B cell (primary cell): ENCODE measurements around the gene BMAL2. TPM values are rescaled to one million over a fixed set of nuclear protein-coding genes. Genes with fewer than 3 reads are reported as not detected.

Source experiments
- ATAC-seq: fragments of 200-7000 bp; cut with Tn5 transposase; one replicate; pipeline ENCODE4 v1.10.0; 2021; ENCODE audit warnings: low read depth, mild to moderate bottlenecking, moderate number of reproducible peaks, moderate library complexity
- CTCF ChIA-PET: fragments of 350-600 bp; sonication (Branson Sonifier 250); formaldehyde crosslinking; loops from one replicate; lab custom pipeline; 2021; ENCODE audit warnings: antibody characterized with exemption, inconsistent platforms; lab: Charles Lee
- POLR2A ChIA-PET: fragments of 350-600 bp; sonication (Branson Sonifier 250); formaldehyde crosslinking; loops from one replicate; lab custom pipeline; 2021; ENCODE audit warnings: antibody characterized with exemption; lab: Charles Lee
- DNase-seq: peaks from one replicate; pipeline ENCODE4 v3.0.0; 2013
- H2AFZ ChIP-seq: 2 replicates; pipeline ENCODE4 v1.6.1; 2012; ENCODE audit warnings: mild to moderate bottlenecking, low read depth, low read length; ENCODE audit not compliant: insufficient read depth, poor library complexity, severe bottlenecking
- H3K27ac ChIP-seq, 2 donors: 1 replicate in 1 of 2; 2 replicates in 1 of 2; pipeline ENCODE4 v1.5.1; 2012 to 2013; ENCODE audit warnings: low read length in 2 of 2, mild to moderate bottlenecking in 2 of 2, moderate library complexity in 1 of 2
- H3K27me3 ChIP-seq, 4 experiments: fragments of 200-600 bp in 1 of 4; sonication (generic) in 1 of 4; replicated peaks in 1 of 4; 1 replicate in 2 of 4; 2 replicates in 2 of 4; pipeline versions ENCODE4 v1.6.1 to v1.7.0; 2013 to 2016; ENCODE audit warnings: low read length in 3 of 4, mild to moderate bottlenecking in 2 of 4, mixed read lengths in 1 of 4, moderate library complexity in 1 of 4; ENCODE audit not compliant: insufficient read depth in 4 of 4, control insufficient read depth in 3 of 4; ENCODE audit errors: control extremely low read depth in 1 of 4
- H3K36me3 ChIP-seq, 2 experiments: replicated peaks in 1 of 2; 1 replicate in 1 of 2; 2 replicates in 1 of 2; pipeline versions ENCODE4 v1.6.1 to v1.7.1; 2013; ENCODE audit warnings: low read length in 1 of 2; ENCODE audit not compliant: insufficient read depth in 2 of 2, control insufficient read depth in 1 of 2; ENCODE audit errors: control extremely low read depth in 1 of 2, extremely low read depth in 1 of 2
- H3K4me1 ChIP-seq, 2 donors: fragments of 200-600 bp in 1 of 2; sonication (generic) in 1 of 2; 1 replicate in 1 of 2; 2 replicates in 1 of 2; pipeline versions ENCODE4 v1.5.1 to v1.6.1; 2013 to 2017; ENCODE audit warnings: low read length in 2 of 2; ENCODE audit not compliant: control insufficient read depth in 2 of 2, insufficient read depth in 2 of 2
- H3K4me2 ChIP-seq: replicated peaks from 2 replicates; pipeline ENCODE3; 2012; ENCODE audit warnings: mild to moderate bottlenecking, low read depth, low read length; ENCODE audit not compliant: poor library complexity, severe bottlenecking
- H3K4me3 ChIP-seq, 5 experiments: fragments of 200-600 bp in 1 of 5; sonication (generic) in 1 of 5; 1 replicate in 3 of 5; 2 replicates in 2 of 5; pipeline versions ENCODE4 v1.5.1 to v1.7.0; 2011 to 2016; ENCODE audit warnings: low read length in 4 of 5, mild to moderate bottlenecking in 4 of 5, low read depth in 2 of 5, control low read depth in 1 of 5, moderate library complexity in 1 of 5; ENCODE audit not compliant: insufficient read depth in 1 of 5; ENCODE audit errors: control extremely low read depth in 1 of 5, extremely low read depth in 1 of 5
- H3K79me2 ChIP-seq: fragments of 200-600 bp; sonication (generic); one replicate; pipeline ENCODE4 v1.6.0; 2016; ENCODE audit warnings: low read length; ENCODE audit not compliant: control insufficient read depth, insufficient read depth
- H3K9ac ChIP-seq: fragments of 200-600 bp; sonication (generic); 2 replicates; pipeline ENCODE4 v1.6.1; 2017; ENCODE audit warnings: mild to moderate bottlenecking, low read length, moderate library complexity
- H3K9me3 ChIP-seq, 3 donors: one replicate each; pipeline versions ENCODE4 v1.6.1 to v1.7.1; 2013; ENCODE audit warnings: low read length in 2 of 3; ENCODE audit not compliant: control insufficient read depth in 2 of 3, insufficient read depth in 1 of 3; ENCODE audit errors: control extremely low read depth in 1 of 3
- H4K20me1 ChIP-seq: 2 replicates; pipeline ENCODE4 v1.6.0; 2012; ENCODE audit warnings: mild to moderate bottlenecking, low read length; ENCODE audit not compliant: insufficient read depth, control insufficient read depth, poor library complexity, severe bottlenecking
- H3K27ac Mint-ChIP-seq: one replicate; pipeline ENCODE4 v1.8.0; 2021; ENCODE audit warnings: mixed read lengths
- H3K27me3 Mint-ChIP-seq: one replicate; pipeline ENCODE4 v1.8.0; 2021; ENCODE audit warnings: mixed read lengths
- H3K4me1 Mint-ChIP-seq: one replicate; pipeline ENCODE4 v1.8.0; 2021; ENCODE audit warnings: mixed read lengths
- H3K4me3 Mint-ChIP-seq: one replicate; pipeline ENCODE4 v1.8.0; 2021; ENCODE audit warnings: mixed read lengths
- H3K9me3 Mint-ChIP-seq: one replicate; pipeline ENCODE4 v1.8.0; 2022; ENCODE audit warnings: mixed read lengths; ENCODE audit not compliant: insufficient read depth
- EZH2 ChIP-seq: IDR thresholded peaks from 2 replicates; pipeline ENCODE4 v1.6.1; 2012; ENCODE audit warnings: borderline replicate concordance, low read depth, mild to moderate bottlenecking, moderate library complexity, low read length; ENCODE audit not compliant: insufficient read depth, poor library complexity, severe bottlenecking
- WGBS: methylation state at CpG from one replicate; pipeline ENCODE4 v1.1.5; 2013; ENCODE audit warnings: missing lambda C conversion rate; ENCODE audit not compliant: insufficient coverage; 5-methylcytosine and 5-hydroxymethylcytosine counted together
- intact Hi-C: fragments of 100-400 bp; cut with micrococcal nuclease; formaldehyde crosslinking; loops from one replicate; pipeline ENCODE4 v1.10.0; 2022
- polyA plus RNA-seq: library from polyadenylated mRNA; depleted of rRNA; stranded (reverse); fragments of >200 nt; gene quantifications from 2 replicates; pipeline ENCODE4 v1.2.3, GENCODE V29; 2012
- total RNA-seq, 2 donors: library from RNA; stranded (reverse); fragments of 120-200 nt in 1 of 2; gene quantifications; 1 replicate in 1 of 2; 2 replicates in 1 of 2; pipeline versions ENCODE4 v1.2.3 to v1.2.4, GENCODE V29; 2013 to 2022
- TF ChIP-seq, protein P1 (sequence below): fragments of 200-600 bp; IDR thresholded peaks from one replicate; pipeline ENCODE4 v1.8.0; 2022; ENCODE audit warnings: antibody characterized with exemption, mild to moderate bottlenecking

The BMAL2 gene
- total and polyA plus RNA-seq, 2 donors (not counting 1 experiment from before 2014, with no cell fraction given), result 0.30 to 2.8 TPM

DNA sequence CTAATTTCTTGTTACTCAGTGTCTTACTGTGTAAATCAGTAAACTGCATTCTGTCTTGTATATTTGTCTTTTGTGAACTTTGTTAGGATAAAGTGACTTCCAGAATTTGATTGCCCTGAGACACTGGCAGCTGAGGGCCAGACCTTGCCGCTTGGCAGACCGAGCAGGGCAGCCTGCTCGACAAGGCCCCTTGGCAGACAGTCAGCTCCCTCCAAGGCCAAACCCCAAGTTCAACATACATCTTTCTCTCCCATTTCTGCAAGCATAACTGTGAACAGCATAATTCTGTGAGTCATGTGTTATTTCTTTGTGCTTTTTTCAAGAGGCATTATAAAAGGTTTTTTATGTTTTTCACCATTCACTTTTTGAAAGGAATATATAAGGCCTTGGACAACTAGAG is 39.2 kb upstream of the BMAL2 start:
- H3K79me2 ChIP-seq, result peaks cover 14% of the 10 kb centered on the region
- H3K4me3 ChIP-seq, result no peak overlapping the region
- no peak for ATAC-seq
- CTCF ChIA-PET, result interaction anchor here (1.1 kb wide), 1 partner anchor 11 kb away, joined by 3 read pairs; no protein-coding TSS in a partner anchor
- H3K36me3 ChIP-seq, result peaks cover 0 to 6% of the 10 kb centered on the region in 2 experiments
- H3K27ac ChIP-seq, result no peak overlapping the region
- no peaks in the 10 kb centered on the region for H3K27me3 Mint-ChIP-seq
- H3K9ac ChIP-seq, result no peak overlapping the region
- H3K27ac Mint-ChIP-seq, result no peak overlapping the region
- H3K4me3 Mint-ChIP-seq, result no peak overlapping the region
- TF ChIP-seq, protein P1, sequence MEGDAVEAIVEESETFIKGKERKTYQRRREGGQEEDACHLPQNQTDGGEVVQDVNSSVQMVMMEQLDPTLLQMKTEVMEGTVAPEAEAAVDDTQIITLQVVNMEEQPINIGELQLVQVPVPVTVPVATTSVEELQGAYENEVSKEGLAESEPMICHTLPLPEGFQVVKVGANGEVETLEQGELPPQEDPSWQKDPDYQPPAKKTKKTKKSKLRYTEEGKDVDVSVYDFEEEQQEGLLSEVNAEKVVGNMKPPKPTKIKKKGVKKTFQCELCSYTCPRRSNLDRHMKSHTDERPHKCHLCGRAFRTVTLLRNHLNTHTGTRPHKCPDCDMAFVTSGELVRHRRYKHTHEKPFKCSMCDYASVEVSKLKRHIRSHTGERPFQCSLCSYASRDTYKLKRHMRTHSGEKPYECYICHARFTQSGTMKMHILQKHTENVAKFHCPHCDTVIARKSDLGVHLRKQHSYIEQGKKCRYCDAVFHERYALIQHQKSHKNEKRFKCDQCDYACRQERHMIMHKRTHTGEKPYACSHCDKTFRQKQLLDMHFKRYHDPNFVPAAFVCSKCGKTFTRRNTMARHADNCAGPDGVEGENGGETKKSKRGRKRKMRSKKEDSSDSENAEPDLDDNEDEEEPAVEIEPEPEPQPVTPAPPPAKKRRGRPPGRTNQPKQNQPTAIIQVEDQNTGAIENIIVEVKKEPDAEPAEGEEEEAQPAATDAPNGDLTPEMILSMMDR, result no peak
- TF ChIP-seq EZH2, result no peak
- H3K9me3 ChIP-seq, result no peaks in the 10 kb centered on the region
- WGBS, result no CpG with 5 or more reads among the region's 3 CpGs
- no peak for DNase-seq
- H3K9me3 Mint-ChIP-seq, result no peaks in the 10 kb centered on the region
- H4K20me1 ChIP-seq, result no peaks in the 10 kb centered on the region
- no peak overlapping the region for H3K4me2 ChIP-seq
- peaks cover 3 to 9% of the 10 kb centered on the region in 2 donors for H3K4me1 ChIP-seq
- H2AFZ ChIP-seq, result no peak overlapping the region
- POLR2A ChIA-PET, result no interaction called here
- no peaks in the 10 kb centered on the region for H3K27me3 ChIP-seq
- H3K4me1 Mint-ChIP-seq, result peaks cover 17% of the 10 kb centered on the region
- intact Hi-C loops, result no loop called here

DNA sequence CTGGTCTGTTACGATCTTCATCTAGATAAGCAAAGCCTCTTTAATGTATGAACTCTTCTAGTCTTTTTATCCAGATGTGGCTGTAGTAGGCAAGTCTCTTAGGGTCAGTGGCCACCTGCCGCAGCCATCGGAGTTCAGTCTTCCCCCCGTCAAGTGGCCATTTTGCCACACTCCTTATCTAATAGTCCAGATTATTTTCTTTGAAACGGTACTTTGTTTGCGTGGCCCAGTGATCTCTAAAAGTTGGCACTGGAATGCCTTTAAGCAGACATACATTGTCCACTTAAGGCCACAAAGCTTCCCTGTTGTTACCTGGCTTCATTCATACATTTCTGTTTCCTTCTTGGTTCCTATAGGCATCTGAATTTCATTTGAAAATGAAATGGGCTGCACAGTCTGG is 36.0 kb upstream of the BMAL2 start:
- no peaks in the 10 kb centered on the region for H3K27me3 ChIP-seq
- no peak for TF ChIP-seq EZH2
- TF ChIP-seq, protein P1, result no peak
- no peak overlapping the region for H3K4me3 Mint-ChIP-seq
- intact Hi-C loops, result no loop called here
- no peak overlapping the region for H3K9ac ChIP-seq
- peaks cover 8% of the 10 kb centered on the region for H3K79me2 ChIP-seq
- no peak overlapping the region for H3K27ac ChIP-seq
- H2AFZ ChIP-seq, result no peak overlapping the region
- H3K36me3 ChIP-seq, result peaks cover 5 to 15% of the 10 kb centered on the region in 2 experiments
- H4K20me1 ChIP-seq, result no peaks in the 10 kb centered on the region
- no peaks in the 10 kb centered on the region for H3K9me3 Mint-ChIP-seq
- H3K4me1 ChIP-seq, result no peaks in the 10 kb centered on the region
- 94% methylated on average over 4 of the region's 6 CpGs for WGBS
- H3K4me2 ChIP-seq, result no peak overlapping the region
- POLR2A ChIA-PET, result no interaction called here
- CTCF ChIA-PET, result interaction anchor here (1.2 to 2.6 kb wide), 3 partner anchors 10 to 411 kb away, joined by 3 to 20 read pairs (median 4); no protein-coding TSS in a partner anchor
- H3K4me3 ChIP-seq, result no peak overlapping the region
- no peak overlapping the region for H3K27ac Mint-ChIP-seq
- peaks cover 2% of the 10 kb centered on the region for H3K4me1 Mint-ChIP-seq
- ATAC-seq (no peak), DNase-seq (no peak)
- no peaks in the 10 kb centered on the region for H3K9me3 ChIP-seq
- no peaks in the 10 kb centered on the region for H3K27me3 Mint-ChIP-seq
